Aorta (tissue), 5 donors: Measurements from ENCODE around the gene ANXA8. TPM values are rescaled to one million over a fixed set of nuclear protein-coding genes. Genes with fewer than 3 reads are reported as not detected.
"Not testable (repeated sequence)": the region's sequence is repeated elsewhere in the genome, so short reads cannot be mapped to it uniquely, and the experiment has no call there.

Experiments used
- ATAC-seq: fragments of 200-7000 bp; cut with Tn5 transposase; one replicate; pipeline ENCODE4 v1.9.1; 2022; ENCODE audit warnings: moderate library complexity; ENCODE audit not compliant: low FRiP score
- DNase-seq, 2 donors: peaks; one replicate each; pipeline ENCODE4 v3.0.0-alpha.2; 2020
- H3K27ac ChIP-seq, 2 donors: one replicate each; pipeline ENCODE4 v1.5.1; 2013; ENCODE audit warnings: low read length in 2 of 2, mild to moderate bottlenecking in 2 of 2, moderate library complexity in 2 of 2, control low read depth in 1 of 2, inconsistent platforms in 1 of 2, low read depth in 1 of 2
- H3K27me3 ChIP-seq, 2 donors: one replicate each; pipeline ENCODE4 v1.6.1; 2013; ENCODE audit warnings: control low read depth in 1 of 2, low read length in 1 of 2, mild to moderate bottlenecking in 1 of 2, moderate library complexity in 1 of 2; ENCODE audit not compliant: insufficient read depth in 2 of 2, control insufficient read depth in 1 of 2
- H3K36me3 ChIP-seq, 2 donors: one replicate each; pipeline ENCODE4 v1.6.1; 2013; ENCODE audit warnings: control low read depth in 1 of 2, low read length in 1 of 2, mild to moderate bottlenecking in 1 of 2; ENCODE audit not compliant: insufficient read depth in 2 of 2, control insufficient read depth in 1 of 2
- H3K4me1 ChIP-seq, 2 donors: one replicate each; pipeline ENCODE4 v1.6.1; 2013; ENCODE audit warnings: low read length in 2 of 2, control low read depth in 1 of 2, mild to moderate bottlenecking in 1 of 2, moderate library complexity in 1 of 2; ENCODE audit not compliant: insufficient read depth in 2 of 2, control insufficient read depth in 1 of 2
- H3K4me3 ChIP-seq, 2 donors: one replicate each; pipeline ENCODE4 v1.5.1; 2013; ENCODE audit warnings: low read length in 2 of 2, control low read depth in 1 of 2, mild to moderate bottlenecking in 1 of 2
- H3K9me3 ChIP-seq: one replicate; pipeline ENCODE4 v1.6.1; 2013; ENCODE audit warnings: mild to moderate bottlenecking, low read length; ENCODE audit not compliant: control insufficient read depth
- WGBS, 2 donors: extraction: QIAGEN DNeasy Blood & Tissue Kit; methylation state at CpG; one replicate each; pipeline ENCODE4 v1.1.7; 2013; 5-methylcytosine and 5-hydroxymethylcytosine counted together
- intact Hi-C, 2 donors: fragments of 100-400 bp; cut with DNase I; formaldehyde crosslinking; loops; one replicate each; pipeline versions ENCODE4 v1.14.2 to v1.15.0; 2022
- polyA plus RNA-seq, 2 donors: library from polyadenylated mRNA; stranded (reverse); fragments of 200-250 nt; gene quantifications; one replicate each; pipeline ENCODE4 v1.2.3, GENCODE V29; 2013
- total RNA-seq, 2 donors: library from RNA; stranded (reverse); fragmentation: NEBNext Ultra II Directional; extraction: Animal tissue kit (Norgen Biotek cat#: 25700); gene quantifications; one replicate each; pipeline ENCODE4 v1.2.1, GENCODE V29; 2021
- donor health status: healthy with polysubstance abuse.
- donor health status: Bipolar disorder and iron deficiency.
- donor health status: DM: no; HTN: no; CAD: no.
- donor health status: DM: no; HTN: no; CAD: no.
- donor health status: DM: yes; HTN: yes; CAD: no.

Gene ANXA8
- total and polyA plus RNA-seq, 4 donors = 0.27 to 0.82 TPM; not detected in 2

- H3K27ac ChIP-seq, H3K4me1 ChIP-seq, intact Hi-C loops, H3K9me3 ChIP-seq, ATAC-seq, H3K4me3 ChIP-seq, H3K27me3 ChIP-seq, H3K36me3 ChIP-seq: not testable (repeated sequence)
- peak in 1 of 2 donors; percentile 62 for DNase-seq
- 90 to 91% methylated on average over 14 to 15 of the region's 20 CpGs for WGBS, 2 donors
Measured at GRCh38 chr10:47468731-47469528, 15.0 kb downstream of the ANXA8 start.

DNA sequence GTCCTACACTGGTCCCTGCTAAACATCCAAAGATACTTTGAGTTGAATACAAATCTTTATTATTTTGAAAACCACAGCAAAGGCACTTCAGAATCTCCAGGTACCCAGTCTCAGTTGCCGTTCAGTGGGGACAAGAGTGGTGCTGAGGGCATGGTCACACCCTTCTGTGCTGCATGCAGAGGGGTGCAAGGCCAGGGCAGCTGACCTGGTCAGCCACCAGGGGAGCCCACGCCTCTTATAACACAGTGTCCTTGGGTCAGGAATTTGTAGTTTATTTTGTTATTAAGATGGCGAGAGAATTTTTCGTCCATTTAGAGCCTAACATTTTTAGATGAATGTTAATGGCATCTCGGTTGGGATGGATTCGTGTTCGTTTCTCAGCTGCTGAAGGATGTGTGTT is 16.0 kb downstream of the ANXA8 start:
- H3K36me3 ChIP-seq, intact Hi-C loops, H3K27me3 ChIP-seq, H3K4me1 ChIP-seq, DNase-seq, ATAC-seq, H3K4me3 ChIP-seq, H3K27ac ChIP-seq, H3K9me3 ChIP-seq: not testable (repeated sequence)
- WGBS, 2 donors = 66 to 84% methylated on average over 4 to 5 of the region's 7 CpGs

GRCh38 chr10:47467458-47467857 is 16.5 kb downstream of the ANXA8 start:
- intact Hi-C loops, H3K27me3 ChIP-seq, H3K4me3 ChIP-seq, DNase-seq, H3K27ac ChIP-seq, H3K36me3 ChIP-seq, ATAC-seq, H3K9me3 ChIP-seq, H3K4me1 ChIP-seq: not testable (repeated sequence)
- WGBS, 2 donors = 96 to 98% methylated on average over 4 to 5 of the region's 5 CpGs

- H3K27ac ChIP-seq, ATAC-seq, H3K27me3 ChIP-seq, intact Hi-C loops, H3K4me1 ChIP-seq, H3K9me3 ChIP-seq, DNase-seq, H3K36me3 ChIP-seq, H3K4me3 ChIP-seq: not testable (repeated sequence)
- WGBS, 2 donors = 84% methylated on average over 13 to 14 of the region's 14 CpGs
Measured at GRCh38 chr10:47465216-47465917, 18.5 kb downstream of the ANXA8 start.

DNA sequence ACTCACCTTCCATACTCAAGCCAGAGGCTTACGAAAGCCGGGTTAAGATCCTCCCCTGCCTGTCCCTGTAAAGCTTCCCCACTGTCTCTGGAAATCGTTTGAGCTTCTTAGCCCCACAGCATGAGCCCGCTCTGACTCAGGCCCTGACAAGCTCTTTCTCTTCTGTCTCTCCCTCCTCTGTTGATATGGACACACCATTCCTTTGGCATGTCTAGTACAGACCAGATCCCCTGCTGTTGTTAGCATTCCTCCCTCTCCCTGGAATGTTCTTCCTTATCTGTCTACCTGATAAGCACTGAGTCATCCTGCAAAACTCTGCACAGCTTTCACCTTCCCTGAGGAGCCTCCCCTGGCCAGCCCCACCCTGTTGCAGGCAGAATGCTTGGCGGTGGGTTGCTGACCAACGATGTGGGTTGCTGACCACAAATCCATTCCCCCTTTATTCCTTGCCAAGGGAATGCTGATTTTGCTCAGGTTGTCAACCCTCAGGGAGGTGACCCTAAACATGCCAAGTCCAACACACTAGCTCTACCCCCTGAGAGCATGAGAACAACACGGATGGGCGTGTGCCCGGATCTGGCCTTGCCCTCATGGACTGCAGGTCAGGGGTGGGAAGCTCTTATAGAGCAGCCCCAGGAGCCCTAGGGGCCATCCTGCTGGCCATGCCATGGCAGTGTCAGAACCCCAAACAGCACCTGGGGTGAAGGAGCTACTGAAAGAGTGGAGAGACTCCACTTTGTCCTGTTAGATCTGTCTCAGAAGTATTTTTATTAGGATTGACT is 21.1 kb downstream of the ANXA8 start:
- H3K9me3 ChIP-seq, H3K4me3 ChIP-seq, H3K27ac ChIP-seq, ATAC-seq, H3K27me3 ChIP-seq, intact Hi-C loops, H3K36me3 ChIP-seq, DNase-seq, H3K4me1 ChIP-seq: not testable (repeated sequence)
- 96 to 97% methylated on average over 3 of the region's 9 CpGs for WGBS, 2 donors

- H3K4me1 ChIP-seq, intact Hi-C loops, H3K27ac ChIP-seq, H3K9me3 ChIP-seq, H3K27me3 ChIP-seq, H3K4me3 ChIP-seq, H3K36me3 ChIP-seq: not testable (repeated sequence)
- DNase-seq (peak; percentile 74 to 80), ATAC-seq (peak; percentile 87)
- 2 to 4% methylated on average over 16 to 30 of the region's 37 CpGs for WGBS, 2 donors
Measured at GRCh38 chr10:47461261-47461687, 22.6 kb downstream of the ANXA8 start.

- 56 to 62% methylated on average over 4 of the region's 4 CpGs for WGBS, 2 donors
- intact Hi-C loops = no loop called here
- DNase-seq = no peak
- Histone ChIP-seq H3K9me3 (no peaks in the 10 kb centered on the region), H3K4me1 (no peaks in the 10 kb centered on the region), H3K36me3 (no peaks in the 10 kb centered on the region), H3K4me3 (no peak overlapping the region), H3K27me3 (no peaks in the 10 kb centered on the region), H3K27ac (no peak overlapping the region)
- ATAC-seq = no peak
Measured at GRCh38 chr10:47458466-47459154, 25.3 kb downstream of the ANXA8 start.

- H3K36me3 ChIP-seq = no peaks in the 10 kb centered on the region
- H3K27ac ChIP-seq = no peak overlapping the region
- ATAC-seq (no peak), DNase-seq (no peak)
- WGBS, 2 donors = 84 to 97% methylated on average over 1 of the region's 1 CpG
- H3K4me3 ChIP-seq = no peak overlapping the region
- no peaks in the 10 kb centered on the region for H3K4me1 ChIP-seq
- no peaks in the 10 kb centered on the region for H3K27me3 ChIP-seq
- no peaks in the 10 kb centered on the region for H3K9me3 ChIP-seq
- intact Hi-C loops = no loop called here
Measured at GRCh38 chr10:47457826-47458225, 26.1 kb downstream of the ANXA8 start.
